AG08395 (cell line): Measurements from ENCODE around the gene CEP70.
"Not testable (repeated sequence)": the region's sequence is repeated elsewhere in the genome, so short reads cannot be mapped to it uniquely, and the experiment has no call there.

Source experiments
- DNase-seq: peaks from one replicate; pipeline ENCODE4 v3.0.0; 2012; ENCODE audit warnings: mixed read lengths, low spot score

CEP70 gene

GRCh38 chr3:138593488-138594149, 441 bp downstream of the CEP70 start:
- DNase-seq, result peak; percentile 4

- no peak for DNase-seq
These were observed 2.7 kb downstream of the CEP70 start for GRCh38 chr3:138591392-138591791.

GRCh38 chr3:138588445-138588844, 5.6 kb downstream of the CEP70 start:
- no peak for DNase-seq

GRCh38 chr3:138587374-138587773, 6.7 kb downstream of the CEP70 start:
- DNase-seq, result no peak

- no peak for DNase-seq
These were observed 15.0 kb downstream of the CEP70 start for GRCh38 chr3:138578961-138579574.

GRCh38 chr3:138578141-138578540, 15.9 kb downstream of the CEP70 start:
- no peak for DNase-seq

GRCh38 chr3:138573138-138573537, 20.9 kb downstream of the CEP70 start:
- no peak for DNase-seq

- DNase-seq, result not testable (repeated sequence)
These were observed 24.4 kb downstream of the CEP70 start for GRCh38 chr3:138569624-138570023.

GRCh38 chr3:138569090-138569489, 25.0 kb downstream of the CEP70 start:
- no peak for DNase-seq

GRCh38 chr3:138567403-138567802, 26.7 kb downstream of the CEP70 start:
- DNase-seq, result no peak

- DNase-seq, result not testable (repeated sequence)
These were observed 27.8 kb downstream of the CEP70 start for GRCh38 chr3:138566293-138566692.

GRCh38 chr3:138562902-138563301, 31.2 kb downstream of the CEP70 start:
- DNase-seq, result not testable (repeated sequence)

- DNase-seq, result no peak
These were observed 33.6 kb downstream of the CEP70 start for GRCh38 chr3:138560501-138560900.

- DNase-seq, result no peak
These were observed 34.9 kb downstream of the CEP70 start for GRCh38 chr3:138559134-138559533.

- DNase-seq, result not testable (repeated sequence)
These were observed 39.3 kb downstream of the CEP70 start for GRCh38 chr3:138554775-138555174.

- not testable (repeated sequence) for DNase-seq
These were observed 43.1 kb downstream of the CEP70 start for GRCh38 chr3:138550958-138551357.

- DNase-seq, result no peak
These were observed 44.7 kb downstream of the CEP70 start for GRCh38 chr3:138549179-138549977.

GRCh38 chr3:138547342-138547975, 46.6 kb downstream of the CEP70 start:
- DNase-seq, result no peak

GRCh38 chr3:138544546-138544945, 49.5 kb downstream of the CEP70 start:
- no peak for DNase-seq

GRCh38 chr3:138542977-138543376, 51.1 kb downstream of the CEP70 start:
- DNase-seq, result no peak

GRCh38 chr3:138539352-138539751, 54.7 kb downstream of the CEP70 start:
- no peak for DNase-seq

- DNase-seq, result not testable (repeated sequence)
These were observed 72.6 kb downstream of the CEP70 start for GRCh38 chr3:138521445-138521844.
